ENCODE measurements around the gene UBE2J2. TPM values are rescaled to one million over a fixed set of nuclear protein-coding genes. Genes with fewer than 3 reads are reported as not detected.
A peak's percentile ranks its signal among the peaks of the same experiment; 100 is the strongest.

Gene UBE2J2
- total and polyA plus RNA-seq, 2 of the 13 experiments (the other 11 are each of a cell fraction or from before 2014, with no cell fraction given), result 25.4 to 29.4 TPM

- TF ChIP-seq ZNF552 (CRISPR knock-in tag; IDR thresholded peaks at IDR 0.05; ENCODE audit: borderline replicate concordance), result no peak
- TF ChIP-seq, protein P1, sequence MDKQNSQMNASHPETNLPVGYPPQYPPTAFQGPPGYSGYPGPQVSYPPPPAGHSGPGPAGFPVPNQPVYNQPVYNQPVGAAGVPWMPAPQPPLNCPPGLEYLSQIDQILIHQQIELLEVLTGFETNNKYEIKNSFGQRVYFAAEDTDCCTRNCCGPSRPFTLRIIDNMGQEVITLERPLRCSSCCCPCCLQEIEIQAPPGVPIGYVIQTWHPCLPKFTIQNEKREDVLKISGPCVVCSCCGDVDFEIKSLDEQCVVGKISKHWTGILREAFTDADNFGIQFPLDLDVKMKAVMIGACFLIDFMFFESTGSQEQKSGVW (CRISPR knock-in tag; IDR thresholded peaks at IDR 0.05; ENCODE audit: borderline replicate concordance), result no peak
- TF ChIP-seq, protein P2, sequence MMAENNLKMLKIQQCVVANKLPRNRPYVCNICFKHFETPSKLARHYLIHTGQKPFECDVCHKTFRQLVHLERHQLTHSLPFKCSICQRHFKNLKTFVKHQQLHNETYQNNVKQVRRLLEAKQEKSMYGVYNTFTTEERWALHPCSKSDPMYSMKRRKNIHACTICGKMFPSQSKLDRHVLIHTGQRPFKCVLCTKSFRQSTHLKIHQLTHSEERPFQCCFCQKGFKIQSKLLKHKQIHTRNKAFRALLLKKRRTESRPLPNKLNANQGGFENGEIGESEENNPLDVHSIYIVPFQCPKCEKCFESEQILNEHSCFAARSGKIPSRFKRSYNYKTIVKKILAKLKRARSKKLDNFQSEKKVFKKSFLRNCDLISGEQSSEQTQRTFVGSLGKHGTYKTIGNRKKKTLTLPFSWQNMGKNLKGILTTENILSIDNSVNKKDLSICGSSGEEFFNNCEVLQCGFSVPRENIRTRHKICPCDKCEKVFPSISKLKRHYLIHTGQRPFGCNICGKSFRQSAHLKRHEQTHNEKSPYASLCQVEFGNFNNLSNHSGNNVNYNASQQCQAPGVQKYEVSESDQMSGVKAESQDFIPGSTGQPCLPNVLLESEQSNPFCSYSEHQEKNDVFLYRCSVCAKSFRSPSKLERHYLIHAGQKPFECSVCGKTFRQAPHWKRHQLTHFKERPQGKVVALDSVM (CRISPR knock-in tag; IDR thresholded peaks at IDR 0.05), result 0 out of 2 replicates have a peak, but pooled peaks have one; percentile 23
- no peak for TF ChIP-seq ZNF780A (CRISPR knock-in tag; IDR thresholded peaks at IDR 0.05)
- TF ChIP-seq MXD1 (CRISPR knock-in tag; IDR thresholded peaks at IDR 0.05), result no peak; the same call in 1 of the 2 replicates
- TF ChIP-seq ARNT (IDR thresholded peaks at IDR 0.05), result no peak
- TF ChIP-seq RBM22 (optimal IDR thresholded peaks at IDR 0.05; ENCODE audit: low read length), result no peak
- TF ChIP-seq ZEB1 (IDR thresholded peaks at IDR 0.05; ENCODE audit: insufficient replicate concordance, low read depth), result no peak
- no peak for TF ChIP-seq FIP1L1 (IDR thresholded peaks at IDR 0.05; ENCODE audit: borderline replicate concordance, insufficient read depth, low read depth, low read length)
- TF ChIP-seq, protein P3, sequence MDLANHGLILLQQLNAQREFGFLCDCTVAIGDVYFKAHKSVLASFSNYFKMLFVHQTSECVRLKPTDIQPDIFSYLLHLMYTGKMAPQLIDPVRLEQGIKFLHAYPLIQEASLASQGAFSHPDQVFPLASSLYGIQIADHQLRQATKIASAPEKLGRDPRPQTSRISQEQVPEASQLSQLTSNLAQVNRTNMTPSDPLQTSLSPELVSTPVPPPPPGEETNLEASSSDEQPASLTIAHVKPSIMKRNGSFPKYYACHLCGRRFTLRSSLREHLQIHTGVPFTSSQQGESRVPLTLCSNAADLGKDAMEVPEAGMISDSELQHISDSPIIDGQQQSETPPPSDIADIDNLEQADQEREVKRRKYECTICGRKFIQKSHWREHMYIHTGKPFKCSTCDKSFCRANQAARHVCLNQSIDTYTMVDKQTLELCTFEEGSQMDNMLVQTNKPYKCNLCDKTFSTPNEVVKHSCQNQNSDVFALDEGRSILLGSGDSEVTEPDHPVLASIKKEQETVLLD (CRISPR knock-in tag; IDR thresholded peaks at IDR 0.05; ENCODE audit: low read depth), result peak; percentile 97
- TF ChIP-seq, protein P4, sequence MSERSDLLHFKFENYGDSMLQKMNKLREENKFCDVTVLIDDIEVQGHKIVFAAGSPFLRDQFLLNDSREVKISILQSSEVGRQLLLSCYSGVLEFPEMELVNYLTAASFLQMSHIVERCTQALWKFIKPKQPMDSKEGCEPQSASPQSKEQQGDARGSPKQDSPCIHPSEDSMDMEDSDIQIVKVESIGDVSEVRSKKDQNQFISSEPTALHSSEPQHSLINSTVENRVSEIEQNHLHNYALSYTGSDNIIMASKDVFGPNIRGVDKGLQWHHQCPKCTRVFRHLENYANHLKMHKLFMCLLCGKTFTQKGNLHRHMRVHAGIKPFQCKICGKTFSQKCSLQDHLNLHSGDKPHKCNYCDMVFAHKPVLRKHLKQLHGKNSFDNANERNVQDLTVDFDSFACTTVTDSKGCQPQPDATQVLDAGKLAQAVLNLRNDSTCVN (CRISPR knock-in tag; IDR thresholded peaks at IDR 0.05; ENCODE audit: borderline replicate concordance), result no peak; the same call in 1 of the 2 replicates
- no peak for TF ChIP-seq SYNCRIP (IDR thresholded peaks at IDR 0.05; ENCODE audit: insufficient read depth, low read depth, low read length)
- peak; percentile 99 for TF ChIP-seq TGIF2 (CRISPR knock-in tag; IDR thresholded peaks at IDR 0.05)
- TF ChIP-seq ZNF343 (CRISPR knock-in tag; IDR thresholded peaks at IDR 0.05), result no peak
- TF ChIP-seq ZNF550 (CRISPR knock-in tag; IDR thresholded peaks at IDR 0.05; ENCODE audit: borderline replicate concordance), result no peak
- TF ChIP-seq HES4 (CRISPR knock-in tag; IDR thresholded peaks at IDR 0.05; ENCODE audit: borderline replicate concordance), result no peak
- TF ChIP-seq PRDM4 (CRISPR knock-in tag; IDR thresholded peaks at IDR 0.05; ENCODE audit: borderline replicate concordance), result no peak
- 0 out of 2 replicates have a peak, but pooled peaks have one; percentile 23 for TF ChIP-seq ZNF580 (CRISPR knock-in tag; IDR thresholded peaks at IDR 0.05; ENCODE audit: borderline replicate concordance, low read depth)
- no peak for TF ChIP-seq BRCA1 (CRISPR knock-in tag; IDR thresholded peaks at IDR 0.05)
Measured at GRCh38 chr1:1307923-1308755, 34.5 kb upstream of the UBE2J2 start, which contains the start of the genes ACAP3 and PUSL1 (continued).

All from HepG2 (cell line).